Ascending aorta (tissue), 2 donors: ENCODE data around the gene CAPN7. TPM values are rescaled to one million over a fixed set of nuclear protein-coding genes. Genes with fewer than 3 reads are reported as not detected.
A peak's percentile ranks its signal among the peaks of the same experiment; 100 is the strongest.
"Not testable (repeated sequence)": the region's sequence is repeated elsewhere in the genome, so short reads cannot be mapped to it uniquely, and the experiment has no call there.

Experiments used
- DNase-seq, 2 donors: peaks; one replicate each; pipeline ENCODE4 v3.0.0-alpha.2; 2019; ENCODE audit warnings: low spot score in 2 of 2
- H3K27ac ChIP-seq, 2 donors: fragments of 200-600 bp; sonication (generic); one replicate each; pipeline ENCODE4 v1.5.1; 2016 to 2017; ENCODE audit warnings: mild to moderate bottlenecking in 1 of 2
- H3K27me3 ChIP-seq: fragments of 200-600 bp; sonication (generic); one replicate; pipeline ENCODE4 v1.5.1; 2017
- H3K36me3 ChIP-seq, 2 donors: fragments of 200-600 bp; sonication (generic); one replicate each; pipeline ENCODE4 v1.5.1; 2016
- H3K4me1 ChIP-seq, 2 donors: fragments of 200-600 bp; sonication (generic); one replicate each; pipeline ENCODE4 v1.5.1; 2016 to 2017; ENCODE audit warnings: mild to moderate bottlenecking in 1 of 2
- H3K4me3 ChIP-seq, 2 donors: fragments of 200-600 bp; sonication (generic); one replicate each; pipeline ENCODE4 v1.5.1; 2016 to 2017; ENCODE audit warnings: mild to moderate bottlenecking in 1 of 2
- H3K9me3 ChIP-seq, 2 donors: fragments of 200-600 bp; sonication (generic); one replicate each; pipeline ENCODE4 v1.5.1; 2016
- intact Hi-C: fragments of 100-400 bp; cut with DNase I; formaldehyde crosslinking; loops from one replicate; pipeline ENCODE4 v1.15.1; 2023
- total RNA-seq: library from RNA; depleted of rRNA; stranded (reverse); fragments of >200 nt; gene quantifications from one replicate; pipeline ENCODE4 v1.1.0, GENCODE V29; 2016
- TF ChIP-seq, protein P1 (sequence below), 3 experiments: fragments of 200-600 bp in 2 of 3; fragments of 450-650 bp in 1 of 3; sonication (generic) in 2 of 3; IDR thresholded peaks; one replicate each; pipeline ENCODE4 v1.5.1; 2016 to 2019; ENCODE audit warnings: antibody characterized with exemption in 3 of 3, mild to moderate bottlenecking in 1 of 3, moderate library complexity in 1 of 3

Gene CAPN7
- 38.6 TPM for total RNA-seq

DNA sequence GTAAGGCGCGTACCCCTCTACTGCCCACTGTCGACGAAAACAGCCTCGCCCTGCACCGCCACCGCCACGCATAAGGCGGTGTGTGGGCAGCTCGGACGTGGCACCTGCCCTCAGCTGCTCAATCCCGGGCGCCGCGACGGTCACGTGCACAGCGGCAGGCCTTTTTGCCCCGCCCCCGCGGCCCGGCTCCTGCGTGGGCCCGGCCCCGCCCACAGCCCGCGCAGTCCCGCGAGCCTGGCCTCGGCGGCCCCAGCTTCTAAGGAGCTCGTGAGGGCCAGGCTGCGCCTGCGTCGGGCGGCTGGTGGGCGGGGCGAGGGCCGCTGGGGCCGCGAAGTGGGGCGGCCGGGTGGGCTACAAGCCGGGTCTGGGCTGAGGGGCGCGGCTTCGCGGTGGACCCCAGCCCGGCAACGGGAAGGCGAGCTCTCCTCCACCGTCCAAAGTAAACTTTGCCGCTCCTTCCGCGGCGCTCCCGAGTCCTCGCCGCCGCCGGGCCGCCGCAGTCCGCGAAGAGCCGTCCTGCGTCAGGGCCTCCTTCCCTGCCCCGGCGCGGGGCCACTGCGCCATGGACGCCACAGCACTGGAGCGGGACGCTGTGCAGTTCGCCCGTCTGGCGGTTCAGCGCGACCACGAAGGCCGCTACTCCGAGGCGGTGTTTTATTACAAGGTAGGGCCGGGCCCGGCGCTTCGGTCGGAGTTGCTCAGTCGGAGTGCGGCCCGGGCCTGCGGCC, at the start of gene CAPN7:
Gene CAPN7 (plus strand): TSS at position 313 of the 728 bp plus-strand sequence. CDS start 250 bp downstream, at position 563.
- intact Hi-C loops, result loop anchor here (2.0 to 10.0 kb wide), 9 partner anchors 61 to 1029 kb away; partner anchors contain the start of genes CCDC174, EAF1, LSM3 and METTL6
- no peaks in the 10 kb centered on the region for H3K9me3 ChIP-seq
- TF ChIP-seq, protein P1, sequence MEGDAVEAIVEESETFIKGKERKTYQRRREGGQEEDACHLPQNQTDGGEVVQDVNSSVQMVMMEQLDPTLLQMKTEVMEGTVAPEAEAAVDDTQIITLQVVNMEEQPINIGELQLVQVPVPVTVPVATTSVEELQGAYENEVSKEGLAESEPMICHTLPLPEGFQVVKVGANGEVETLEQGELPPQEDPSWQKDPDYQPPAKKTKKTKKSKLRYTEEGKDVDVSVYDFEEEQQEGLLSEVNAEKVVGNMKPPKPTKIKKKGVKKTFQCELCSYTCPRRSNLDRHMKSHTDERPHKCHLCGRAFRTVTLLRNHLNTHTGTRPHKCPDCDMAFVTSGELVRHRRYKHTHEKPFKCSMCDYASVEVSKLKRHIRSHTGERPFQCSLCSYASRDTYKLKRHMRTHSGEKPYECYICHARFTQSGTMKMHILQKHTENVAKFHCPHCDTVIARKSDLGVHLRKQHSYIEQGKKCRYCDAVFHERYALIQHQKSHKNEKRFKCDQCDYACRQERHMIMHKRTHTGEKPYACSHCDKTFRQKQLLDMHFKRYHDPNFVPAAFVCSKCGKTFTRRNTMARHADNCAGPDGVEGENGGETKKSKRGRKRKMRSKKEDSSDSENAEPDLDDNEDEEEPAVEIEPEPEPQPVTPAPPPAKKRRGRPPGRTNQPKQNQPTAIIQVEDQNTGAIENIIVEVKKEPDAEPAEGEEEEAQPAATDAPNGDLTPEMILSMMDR (IDR thresholded peaks at IDR 0.05), result peak; percentile 46 to 60 (median 47)

DNA sequence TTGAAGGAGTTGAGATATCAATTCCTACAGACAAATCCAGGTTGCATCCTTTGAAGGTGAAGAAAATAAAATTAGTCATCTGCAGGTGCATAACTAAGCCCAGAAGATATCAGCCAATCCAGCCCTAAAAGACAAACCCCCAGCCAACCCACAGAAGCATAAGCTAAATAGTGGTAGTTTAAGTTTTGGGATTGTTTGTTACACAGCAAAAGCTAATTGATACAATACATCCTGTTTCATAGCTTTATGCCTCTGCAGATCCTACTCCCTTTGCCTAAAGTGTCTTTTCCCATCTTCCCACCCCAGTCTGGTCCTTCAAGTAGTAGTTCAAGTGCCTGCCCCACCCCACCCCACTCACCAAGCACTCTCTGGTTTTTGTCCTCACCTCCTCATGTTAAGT, 48.6 kb upstream of the CAPN7 start:
- intact Hi-C loops, result no loop called here
- TF ChIP-seq, protein P1 (IDR thresholded peaks at IDR 0.05), result no peak

More for the DNA sequence above, at the start of gene CAPN7:
- Histone ChIP-seq H3K36me3 (peaks cover 6 to 10% of the 10 kb centered on the region in 2 donors), H3K27ac (peak within 1 kb of the TSS; percentile 91 to 97), H3K4me1 (peaks cover 0 to 25% of the 10 kb centered on the region in 2 donors), H3K27me3 (no peaks in the 10 kb centered on the region), H3K4me3 (peak within 1 kb of the TSS; percentile 89 to 99)
- peak; percentile 84 to 97 for DNase-seq

DNA sequence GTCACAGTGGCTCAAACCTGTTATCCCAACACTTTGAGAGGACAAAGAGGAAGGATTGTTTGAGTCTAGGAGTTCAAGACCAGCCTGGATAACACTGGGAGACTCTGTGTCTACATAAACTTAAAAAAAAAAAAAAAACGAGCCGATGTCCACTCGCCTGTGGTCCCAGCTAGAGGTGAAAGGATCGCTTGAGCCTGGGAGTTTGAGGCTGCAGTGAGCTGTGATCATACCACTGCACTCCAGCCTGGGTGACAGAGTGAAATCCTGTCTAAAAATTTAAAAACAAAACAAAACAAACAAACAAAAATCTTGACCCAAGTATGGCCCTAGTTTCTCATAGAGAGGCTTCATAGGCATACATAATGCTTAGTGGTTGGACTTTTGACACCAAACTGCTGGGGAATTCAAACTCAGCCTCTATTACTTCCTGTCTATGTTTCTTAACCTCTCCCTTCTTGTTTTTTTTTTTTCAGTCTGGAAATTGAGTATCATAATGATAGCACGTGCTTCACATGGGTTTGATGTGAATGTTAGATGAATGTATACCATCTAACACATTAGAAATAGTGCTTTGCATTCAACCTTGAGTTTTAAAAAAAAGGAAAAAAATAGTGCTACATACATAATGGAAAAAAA, 46.4 kb upstream of the CAPN7 start:
- Histone ChIP-seq H3K36me3 (no peaks in the 10 kb centered on the region), H3K4me1 (no peaks in the 10 kb centered on the region), H3K4me3 (no peak overlapping the region), H3K27ac (no peak overlapping the region), H3K27me3 (no peaks in the 10 kb centered on the region), H3K9me3 (no peaks in the 10 kb centered on the region)
- intact Hi-C loops, result no loop called here
- DNase-seq, result no peak
- TF ChIP-seq, protein P1 (IDR thresholded peaks at IDR 0.05), result no peak

More for the DNA sequence above, 48.6 kb upstream of the CAPN7 start:
- no peaks in the 10 kb centered on the region for H3K36me3 ChIP-seq
- H3K4me1 ChIP-seq, result no peaks in the 10 kb centered on the region
- no peaks in the 10 kb centered on the region for H3K9me3 ChIP-seq
- H3K4me3 ChIP-seq, result no peak overlapping the region
- no peak overlapping the region for H3K27ac ChIP-seq
- no peak for DNase-seq
- no peaks in the 10 kb centered on the region for H3K27me3 ChIP-seq

DNA sequence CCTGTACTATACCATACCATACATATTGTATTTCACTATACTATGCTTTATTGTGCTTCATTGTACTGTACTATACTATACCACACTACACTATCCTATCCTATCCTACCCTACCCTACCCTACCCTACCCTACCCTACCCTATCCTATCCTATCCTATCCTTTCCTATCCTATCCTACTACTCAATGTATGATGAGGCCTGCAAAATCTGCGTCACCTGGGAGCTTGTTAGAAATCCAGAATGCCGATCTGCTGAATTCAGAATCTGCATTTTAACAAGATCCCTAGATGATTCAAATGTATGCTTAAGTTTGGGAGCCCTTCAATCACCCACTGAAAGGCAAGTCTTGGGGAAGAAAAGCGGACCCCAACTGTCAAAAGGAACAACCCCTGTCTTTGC, 45.4 kb upstream of the CAPN7 start:
- no peaks in the 10 kb centered on the region for H3K4me1 ChIP-seq
- no peaks in the 10 kb centered on the region for H3K36me3 ChIP-seq
- intact Hi-C loops, result no loop called here
- no peak for DNase-seq
- no peak overlapping the region for H3K4me3 ChIP-seq
- no peak overlapping the region for H3K27ac ChIP-seq
- H3K9me3 ChIP-seq, result no peaks in the 10 kb centered on the region
- TF ChIP-seq, protein P1 (IDR thresholded peaks at IDR 0.05), result no peak
- no peaks in the 10 kb centered on the region for H3K27me3 ChIP-seq

DNA sequence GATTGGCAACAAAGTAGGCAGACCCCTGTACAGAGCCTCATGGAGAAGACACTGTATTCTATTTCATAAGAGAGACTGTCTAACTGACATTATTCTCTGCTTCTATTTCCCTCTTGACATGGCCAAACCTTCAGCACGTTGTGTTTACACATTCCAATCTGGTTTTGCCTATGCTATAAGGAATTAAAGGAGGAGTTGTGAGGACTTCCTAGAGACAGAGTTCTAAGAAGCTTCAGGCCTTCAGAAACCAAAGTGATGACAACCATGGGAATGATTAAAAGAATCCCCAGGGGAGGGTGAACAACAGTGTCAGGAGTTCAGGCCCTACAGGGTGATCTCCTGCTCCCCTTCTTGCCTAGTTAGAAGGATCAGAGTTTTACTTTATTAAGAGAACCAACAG, 44.9 kb upstream of the CAPN7 start:
- H3K4me3 ChIP-seq, result no peak overlapping the region
- no peaks in the 10 kb centered on the region for H3K4me1 ChIP-seq
- no peak for DNase-seq
- H3K27me3 ChIP-seq, result no peaks in the 10 kb centered on the region
- H3K36me3 ChIP-seq, result no peaks in the 10 kb centered on the region
- no peak overlapping the region for H3K27ac ChIP-seq
- H3K9me3 ChIP-seq, result no peaks in the 10 kb centered on the region
- intact Hi-C loops, result no loop called here
- TF ChIP-seq, protein P1 (IDR thresholded peaks at IDR 0.05), result no peak

DNA sequence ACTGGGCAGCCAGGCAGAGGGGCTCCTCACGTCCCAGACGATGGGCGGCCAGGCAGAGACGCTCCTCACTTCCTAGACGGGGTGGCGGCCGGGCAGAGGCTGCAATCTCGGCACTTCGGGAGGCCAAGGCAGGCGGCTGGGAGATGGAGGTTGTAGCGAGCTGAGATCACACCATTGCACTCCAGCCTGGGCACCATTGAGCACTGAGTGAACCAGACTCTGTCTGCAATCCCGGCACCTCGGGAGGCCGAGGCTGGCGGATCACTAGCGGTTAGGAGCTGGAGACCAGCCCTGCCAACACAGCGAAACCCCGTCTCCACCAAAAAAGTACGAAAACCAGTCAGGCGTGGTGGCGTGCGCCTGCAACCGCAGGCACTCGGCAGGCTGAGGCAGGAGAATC, 42.4 kb upstream of the CAPN7 start:
- H3K4me1 ChIP-seq, H3K4me3 ChIP-seq, H3K27me3 ChIP-seq, H3K9me3 ChIP-seq, H3K36me3 ChIP-seq, H3K27ac ChIP-seq, intact Hi-C loops, DNase-seq: not testable (repeated sequence)
